OCI-LY7 (cell line): ENCODE data around the gene LGALS1.

Experiments
- CTCF ChIP-seq: fragments of 200-600 bp; sonication (generic); conservative IDR thresholded peaks from 2 replicates; pipeline ENCODE4 v1.5.1; 2014; ENCODE audit warnings: mild to moderate bottlenecking, antibody characterized with exemption, low read length, moderate library complexity, mixed read lengths
- EZH2phosphoT487 ChIP-seq: fragments of 200-600 bp; sonication (generic); IDR thresholded peaks from 2 replicates; pipeline ENCODE4 v1.6.1; 2018; ENCODE audit warnings: low read depth, borderline replicate concordance, mild to moderate bottlenecking, mixed run types, antibody characterized with exemption, low read length, moderate library complexity, mixed read lengths

- TF ChIP-seq CTCF, result no peak
- TF ChIP-seq EZH2phosphoT487, result no peak
Observed at GRCh38 chr22:37662039-37662438, 13.4 kb upstream of the LGALS1 start.
